ENCODE data around the gene TEX44.

- TF ChIP-seq CTCF (IDR thresholded peaks at IDR 0.05) = no peak
- no peak for TF ChIP-seq EZH2 (IDR thresholded peaks at IDR 0.05; ENCODE audit: borderline replicate concordance, insufficient read depth, low read depth, low read length, poor library complexity, severe bottlenecking)
Measured at GRCh38 chr2:231568785-231569435, 23.8 kb upstream of the TEX44 start.
